ENCODE data around the gene SH2D6. TPM values are rescaled to one million over a fixed set of nuclear protein-coding genes. Genes with fewer than 3 reads are reported as not detected.
"Not testable (repeated sequence)": the region's sequence is repeated elsewhere in the genome, so short reads cannot be mapped to it uniquely, and the experiment has no call there.

The SH2D6 gene
- total and polyA plus RNA-seq, 5 donors from 2014 or later = 0.25 TPM; not detected in 4

- ATAC-seq (ENCODE audit: low read depth in 2 of 2) = no peak
- Mint-ChIP-seq H3K36me3 (no peaks in the 10 kb centered on the region), H3K9me3 (peaks cover 0 to 2% (median 0%) of the 10 kb centered on the region in 7 donors), H3K27me3 (peaks cover 4% of the 10 kb centered on the region), H3K27ac (peak overlapping the region in 1 of 3 donors; percentile 43), H3K4me3 (no peak overlapping the region), H3K4me1 (no peaks in the 10 kb centered on the region)
- H3K27ac ChIP-seq (ENCODE audit: insufficient read depth, low read length, poor library complexity, severe bottlenecking) = no peak overlapping the region
- H3K9me3 ChIP-seq (ENCODE audit: control insufficient read depth in 2 of 2, low read length in 2 of 2) = no peaks in the 10 kb centered on the region
- no peaks in the 10 kb centered on the region for H3K4me1 ChIP-seq (ENCODE audit: control insufficient read depth, insufficient read depth, low read length, poor library complexity, severe bottlenecking)
- no peaks in the 10 kb centered on the region for H3K36me3 ChIP-seq (ENCODE audit: control insufficient read depth, insufficient read depth, low read length)
- H3K27me3 ChIP-seq (ENCODE audit: control insufficient read depth, insufficient read depth, low read length) = peaks cover 2% of the 10 kb centered on the region
- DNase-seq = no peak
- H3K4me3 ChIP-seq (ENCODE audit: low read depth, low read length) = no peak overlapping the region
Observed at GRCh38 chr2:85475799-85476490, 57.4 kb downstream of the SH2D6 start.

- H3K36me3 ChIP-seq (ENCODE audit: control insufficient read depth, insufficient read depth, low read length) = no peaks in the 10 kb centered on the region
- Mint-ChIP-seq H3K4me1 (no peaks in the 10 kb centered on the region), H3K4me3 (no peak overlapping the region), H3K27me3 (peaks cover under 1% of the 10 kb centered on the region), H3K9me3 (peaks cover 0 to 5% (median 0%) of the 10 kb centered on the region in 7 donors), H3K27ac (no peak overlapping the region), H3K36me3 (no peaks in the 10 kb centered on the region)
- H3K27ac ChIP-seq (ENCODE audit: insufficient read depth, low read length, poor library complexity, severe bottlenecking) = no peak overlapping the region
- H3K9me3 ChIP-seq (ENCODE audit: control insufficient read depth in 2 of 2, low read length in 2 of 2) = no peaks in the 10 kb centered on the region
- DNase-seq = no peak
- no peak overlapping the region for H3K4me3 ChIP-seq (ENCODE audit: low read depth, low read length)
- H3K27me3 ChIP-seq (ENCODE audit: control insufficient read depth, insufficient read depth, low read length) = peaks cover 2% of the 10 kb centered on the region
- no peak for ATAC-seq (ENCODE audit: low read depth in 2 of 2)
- no peaks in the 10 kb centered on the region for H3K4me1 ChIP-seq (ENCODE audit: control insufficient read depth, insufficient read depth, low read length, poor library complexity, severe bottlenecking)
Observed at GRCh38 chr2:85476624-85477023, 58.1 kb downstream of the SH2D6 start.

GRCh38 chr2:85477884-85478283 is 59.4 kb downstream of the SH2D6 start:
- Mint-ChIP-seq H3K36me3 (no peaks in the 10 kb centered on the region), H3K27me3 (no peaks in the 10 kb centered on the region), H3K9me3 (peaks cover 0 to 5% (median 0%) of the 10 kb centered on the region in 7 donors), H3K4me3 (no peak overlapping the region), H3K4me1 (no peaks in the 10 kb centered on the region), H3K27ac (no peak overlapping the region)
- ATAC-seq (ENCODE audit: low read depth in 2 of 2) (no peak), DNase-seq (no peak)
- Histone ChIP-seq H3K27ac (ENCODE audit: insufficient read depth, low read length, poor library complexity, severe bottlenecking) (no peak overlapping the region), H3K9me3 (ENCODE audit: control insufficient read depth in 2 of 2, low read length in 2 of 2) (no peaks in the 10 kb centered on the region), H3K4me3 (ENCODE audit: low read depth, low read length) (no peak overlapping the region), H3K27me3 (ENCODE audit: control insufficient read depth, insufficient read depth, low read length) (peaks cover 2% of the 10 kb centered on the region), H3K36me3 (ENCODE audit: control insufficient read depth, insufficient read depth, low read length) (no peaks in the 10 kb centered on the region), H3K4me1 (ENCODE audit: control insufficient read depth, insufficient read depth, low read length, poor library complexity, severe bottlenecking) (no peaks in the 10 kb centered on the region)

GRCh38 chr2:85481818-85482777 is 63.6 kb downstream of the SH2D6 start:
- Histone ChIP-seq H3K9me3 (ENCODE audit: control insufficient read depth in 2 of 2, low read length in 2 of 2) (no peaks in the 10 kb centered on the region), H3K36me3 (ENCODE audit: control insufficient read depth, insufficient read depth, low read length) (no peaks in the 10 kb centered on the region), H3K4me3 (ENCODE audit: low read depth, low read length) (no peak overlapping the region), H3K27ac (ENCODE audit: insufficient read depth, low read length, poor library complexity, severe bottlenecking) (no peak overlapping the region), H3K27me3 (ENCODE audit: control insufficient read depth, insufficient read depth, low read length) (no peaks in the 10 kb centered on the region), H3K4me1 (ENCODE audit: control insufficient read depth, insufficient read depth, low read length, poor library complexity, severe bottlenecking) (no peaks in the 10 kb centered on the region)
- Mint-ChIP-seq H3K36me3 (no peaks in the 10 kb centered on the region), H3K27me3 (no peaks in the 10 kb centered on the region), H3K9me3 (peaks cover 0 to 9% (median 5%) of the 10 kb centered on the region in 7 donors), H3K27ac (no peak overlapping the region), H3K4me3 (no peak overlapping the region), H3K4me1 (no peaks in the 10 kb centered on the region)
- no peak for ATAC-seq (ENCODE audit: low read depth in 2 of 2)
- no peak for DNase-seq

GRCh38 chr2:85484615-85485014 is 66.1 kb downstream of the SH2D6 start:
- not testable (repeated sequence) for H3K27ac ChIP-seq (ENCODE audit: insufficient read depth, low read length, poor library complexity, severe bottlenecking); H3K9me3 ChIP-seq (ENCODE audit: control insufficient read depth in 2 of 2, low read length in 2 of 2); H3K4me3 ChIP-seq (ENCODE audit: low read depth, low read length); H3K9me3 Mint-ChIP-seq; H3K4me1 Mint-ChIP-seq; H3K27me3 ChIP-seq (ENCODE audit: control insufficient read depth, insufficient read depth, low read length); H3K27me3 Mint-ChIP-seq; DNase-seq; H3K36me3 Mint-ChIP-seq; ATAC-seq (ENCODE audit: low read depth in 2 of 2); H3K4me3 Mint-ChIP-seq; H3K27ac Mint-ChIP-seq; H3K36me3 ChIP-seq (ENCODE audit: control insufficient read depth, insufficient read depth, low read length); H3K4me1 ChIP-seq (ENCODE audit: control insufficient read depth, insufficient read depth, low read length, poor library complexity, severe bottlenecking)

- H3K4me1 ChIP-seq (ENCODE audit: control insufficient read depth, insufficient read depth, low read length, poor library complexity, severe bottlenecking) = no peaks in the 10 kb centered on the region
- Mint-ChIP-seq H3K4me3 (no peak overlapping the region), H3K36me3 (no peaks in the 10 kb centered on the region), H3K4me1 (no peaks in the 10 kb centered on the region), H3K27ac (no peak overlapping the region), H3K9me3 (peaks cover 0 to 15% (median 5%) of the 10 kb centered on the region in 7 donors), H3K27me3 (no peaks in the 10 kb centered on the region)
- H3K4me3 ChIP-seq (ENCODE audit: low read depth, low read length) = no peak overlapping the region
- no peak overlapping the region for H3K27ac ChIP-seq (ENCODE audit: insufficient read depth, low read length, poor library complexity, severe bottlenecking)
- H3K36me3 ChIP-seq (ENCODE audit: control insufficient read depth, insufficient read depth, low read length) = no peaks in the 10 kb centered on the region
- peaks cover 4 to 9% of the 10 kb centered on the region in 2 experiments for H3K9me3 ChIP-seq (ENCODE audit: control insufficient read depth in 2 of 2, low read length in 2 of 2)
- no peaks in the 10 kb centered on the region for H3K27me3 ChIP-seq (ENCODE audit: control insufficient read depth, insufficient read depth, low read length)
- DNase-seq (no peak), ATAC-seq (ENCODE audit: low read depth in 2 of 2) (no peak)
Observed at GRCh38 chr2:85485815-85486214, 67.3 kb downstream of the SH2D6 start.

All from CD4-positive, CD25-positive, alpha-beta regulatory T cell (primary cell).